Neural progenitor cell (in vitro differentiated cells): ENCODE data around the gene PIP5K1A.

Source experiments
- CTCF ChIP-seq: fragments of 200-600 bp; sonication (generic); IDR thresholded peaks from 2 replicates; pipeline ENCODE4 v1.5.1; 2017; ENCODE audit warnings: antibody characterized with exemption, mild to moderate bottlenecking
- EZH2 ChIP-seq: fragments of 200-600 bp; sonication (generic); IDR thresholded peaks from 2 replicates; pipeline ENCODE4 v1.6.1; 2017; ENCODE audit warnings: antibody characterized with exemption, mild to moderate bottlenecking, moderate library complexity
- EZH2phosphoT487 ChIP-seq: fragments of 200-600 bp; sonication (generic); IDR thresholded peaks from 2 replicates; pipeline ENCODE4 v1.6.1; 2017; ENCODE audit warnings: antibody characterized with exemption

DNA sequence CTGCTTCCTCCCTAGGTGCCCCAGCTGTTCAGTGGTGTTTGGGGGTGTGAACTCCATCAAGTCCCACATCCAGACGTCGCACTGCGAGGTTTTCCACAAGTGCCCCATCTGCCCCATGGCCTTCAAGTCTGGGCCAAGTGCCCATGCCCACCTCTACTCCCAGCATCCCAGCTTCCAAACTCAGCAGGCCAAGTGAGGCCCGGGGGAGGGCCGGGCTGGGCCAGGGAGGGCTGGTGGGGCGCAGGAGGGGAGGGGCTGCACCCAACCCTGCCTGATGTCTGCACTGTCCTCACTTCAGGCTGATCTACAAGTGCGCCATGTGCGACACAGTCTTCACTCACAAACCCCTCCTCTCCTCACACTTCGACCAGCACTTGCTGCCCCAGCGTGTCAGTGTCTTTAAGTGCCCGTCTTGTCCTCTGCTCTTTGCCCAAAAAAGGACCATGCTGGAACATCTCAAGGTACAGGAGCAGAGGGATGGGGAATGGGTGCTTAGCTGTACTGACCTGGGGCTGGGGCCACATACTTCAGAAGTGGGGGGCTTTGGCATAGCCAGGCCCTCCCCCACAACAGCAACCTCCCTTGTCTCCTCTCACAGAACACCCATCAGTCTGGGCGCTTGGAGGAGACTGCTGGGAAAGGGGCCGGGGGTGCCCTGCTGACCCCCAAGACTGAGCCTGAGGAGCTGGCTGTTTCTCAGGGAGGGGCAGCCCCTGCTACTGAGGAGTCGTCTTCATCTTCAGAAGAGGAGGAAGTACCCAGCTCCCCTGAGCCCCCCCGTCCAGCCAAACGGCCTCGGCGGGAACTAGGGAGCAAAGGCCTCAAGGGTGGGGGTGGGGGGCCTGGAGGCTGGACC, 91.0 kb downstream of the PIP5K1A start:
- TF ChIP-seq CTCF (no peak), EZH2 (no peak), EZH2phosphoT487 (no peak)
